Naive thymus-derived CD8-positive, alpha-beta T cell (primary cell): ENCODE data around the gene PFKP. TPM values are rescaled to one million over a fixed set of nuclear protein-coding genes. Genes with fewer than 3 reads are reported as not detected.

Experiments used
- ATAC-seq, 2 donors: fragments of 150-1000 bp; cut with Tn5 transposase in 1 of 2; sonication (Bioruptor Pico), chemical (Tn5 transposase) in 1 of 2; 1 replicate in 1 of 2; 2 replicates in 1 of 2; pipeline ENCODE4 v1.10.0; 2021; ENCODE audit warnings: mild to moderate bottlenecking in 2 of 2, moderate library complexity in 2 of 2
- POLR2A ChIA-PET: fragments of 350-600 bp; sonication (Branson Sonifier 250); formaldehyde crosslinking; loops from one replicate; lab custom pipeline; 2021; ENCODE audit warnings: antibody characterized with exemption; lab: Charles Lee
- DNase-seq, 10 donors: peaks; one replicate each; pipeline versions ENCODE4 v3.0.0 to v3.0.0-alpha.2; 2020 to 2022
- H3K27ac Mint-ChIP-seq, 10 donors: one replicate each; pipeline ENCODE4 v1.8.0; 2020 to 2022; ENCODE audit warnings: mild to moderate bottlenecking in 10 of 10, mixed read lengths in 10 of 10, moderate library complexity in 4 of 10, inconsistent platforms in 1 of 10
- H3K27me3 Mint-ChIP-seq, 5 donors: one replicate each; pipeline ENCODE4 v1.8.0; 2021 to 2022; ENCODE audit warnings: mixed read lengths in 5 of 5
- H3K36me3 Mint-ChIP-seq, 3 donors: one replicate each; pipeline ENCODE4 v1.8.0; 2020 to 2022; ENCODE audit warnings: mixed read lengths in 3 of 3, mild to moderate bottlenecking in 2 of 3, inconsistent platforms in 1 of 3
- H3K4me1 Mint-ChIP-seq, 4 donors: one replicate each; pipeline ENCODE4 v1.8.0; 2021 to 2022; ENCODE audit warnings: mixed read lengths in 4 of 4
- H3K4me3 Mint-ChIP-seq, 10 donors: one replicate each; pipeline ENCODE4 v1.8.0; 2020 to 2022; ENCODE audit warnings: mild to moderate bottlenecking in 10 of 10, mixed read lengths in 10 of 10, moderate library complexity in 6 of 10, inconsistent platforms in 1 of 10
- H3K9me3 Mint-ChIP-seq, 9 donors: one replicate each; pipeline ENCODE4 v1.8.0; 2020 to 2022; ENCODE audit warnings: mixed read lengths in 9 of 9, mild to moderate bottlenecking in 3 of 9, inconsistent platforms in 1 of 9, moderate library complexity in 1 of 9
- polyA plus RNA-seq, 3 donors: library from polyadenylated mRNA; unstranded; fragments of 300-500 nt; fragmentation: Illumina TruSeq; gene quantifications; one replicate each; pipeline ENCODE4 v1.2.3, GENCODE V29; 2021
- total RNA-seq, 8 experiments: library from RNA in 2 of 8; stranded (reverse) in 2 of 8; gene quantifications; one replicate each; pipeline ENCODE4 v1.2.3 and lab custom pipeline; 2021 to 2026

Gene PFKP
- total RNA-seq: 10 to 100 TPM; 62.3 to 69.5 TPM
- 10 to 100 TPM; 26.4 to 41.2 (median 35.7) TPM for polyA plus RNA-seq
- 44.7 to 405 (median 91.5) reads per million in 6 experiments for total RNA-seq (lab: John Stamatoyannopoulos, UW)

GRCh38 chr10:3067118-3067858 lies at the start of gene PFKP:
Gene PFKP, plus strand, starts transcription at chr10:3067548. Its CDS starts 48 bp downstream, at chr10:3067596.
- DNase-seq (peak in 9 of 10 donors; percentile 28 to 70 (median 52)), ATAC-seq (peak; percentile 58 to 67)
- peaks cover 0 to 5% (median 0%) of the 10 kb centered on the region in 3 donors for H3K36me3 Mint-ChIP-seq
- no peaks in the 10 kb centered on the region for H3K27me3 Mint-ChIP-seq
- peaks cover 9 to 46% (median 29%) of the 10 kb centered on the region in 4 donors for H3K4me1 Mint-ChIP-seq
- H3K27ac Mint-ChIP-seq: peak within 1 kb of the TSS; percentile 16 to 91 (median 82)
- POLR2A ChIA-PET: no interaction called here
- peak within 1 kb of the TSS; percentile 83 to 96 (median 90) for H3K4me3 Mint-ChIP-seq
- H3K9me3 Mint-ChIP-seq: no peaks in the 10 kb centered on the region

GRCh38 chr10:3018247-3018646 lies 49.1 kb upstream of the PFKP start:
- Mint-ChIP-seq H3K4me1 (peaks cover 0 to 3% (median 0%) of the 10 kb centered on the region in 4 donors), H3K9me3 (peaks cover 0 to 7% (median 0%) of the 10 kb centered on the region in 9 donors), H3K4me3 (no peak overlapping the region), H3K27me3 (peaks cover 12 to 34% (median 18%) of the 10 kb centered on the region in 5 donors), H3K36me3 (peaks cover 0 to 3% (median under 1%) of the 10 kb centered on the region in 3 donors), H3K27ac (no peak overlapping the region)
- POLR2A ChIA-PET: no interaction called here
- ATAC-seq: no peak
- no peak for DNase-seq

GRCh38 chr10:3020311-3020710 lies 47.0 kb upstream of the PFKP start:
- Mint-ChIP-seq H3K27ac (peak overlapping the region in 1 of 10 donors; percentile 37), H3K4me1 (peaks cover 0 to 2% (median 0%) of the 10 kb centered on the region in 4 donors), H3K9me3 (peaks cover 0 to 9% (median 0%) of the 10 kb centered on the region in 9 donors), H3K4me3 (no peak overlapping the region), H3K27me3 (peaks cover 11 to 30% (median 14%) of the 10 kb centered on the region in 5 donors), H3K36me3 (no peaks in the 10 kb centered on the region)
- ATAC-seq (no peak), DNase-seq (no peak)
- POLR2A ChIA-PET: no interaction called here

GRCh38 chr10:3020881-3021280 lies 46.5 kb upstream of the PFKP start:
- ATAC-seq (no peak), DNase-seq (no peak)
- peaks cover 0 to 9% (median 0%) of the 10 kb centered on the region in 9 donors for H3K9me3 Mint-ChIP-seq
- peaks cover 0 to 1% (median 0%) of the 10 kb centered on the region in 4 donors for H3K4me1 Mint-ChIP-seq
- POLR2A ChIA-PET: no interaction called here
- H3K27ac Mint-ChIP-seq: no peak overlapping the region
- peaks cover 12 to 30% (median 14%) of the 10 kb centered on the region in 5 donors for H3K27me3 Mint-ChIP-seq
- no peak overlapping the region for H3K4me3 Mint-ChIP-seq
- no peaks in the 10 kb centered on the region for H3K36me3 Mint-ChIP-seq

- POLR2A ChIA-PET: no interaction called here
- no peak for ATAC-seq
- peaks cover 13 to 35% (median 19%) of the 10 kb centered on the region in 5 donors for H3K27me3 Mint-ChIP-seq
These were observed 45.3 kb upstream of the PFKP start for GRCh38 chr10:3022027-3022426.

GRCh38 chr10:3023892-3024291 lies 43.5 kb upstream of the PFKP start:
- POLR2A ChIA-PET: no interaction called here
- DNase-seq (no peak), ATAC-seq (no peak)
- Mint-ChIP-seq H3K27me3 (peaks cover 19 to 48% (median 28%) of the 10 kb centered on the region in 5 donors), H3K27ac (no peak overlapping the region), H3K36me3 (no peaks in the 10 kb centered on the region), H3K4me3 (no peak overlapping the region), H3K9me3 (peaks cover 0 to 9% (median 0%) of the 10 kb centered on the region in 9 donors), H3K4me1 (peaks cover 0 to 1% (median 0%) of the 10 kb centered on the region in 4 donors)

More at GRCh38 chr10:3022027-3022426, 45.3 kb upstream of the PFKP start:
- no peak for DNase-seq
- Mint-ChIP-seq H3K27ac (no peak overlapping the region), H3K36me3 (no peaks in the 10 kb centered on the region), H3K9me3 (peaks cover 0 to 9% (median 0%) of the 10 kb centered on the region in 9 donors), H3K4me3 (no peak overlapping the region), H3K4me1 (peaks cover 0 to 1% (median 0%) of the 10 kb centered on the region in 4 donors)

- Mint-ChIP-seq H3K4me3 (no peak overlapping the region), H3K9me3 (peaks cover 0 to 9% (median 0%) of the 10 kb centered on the region in 9 donors), H3K27me3 (peaks cover 19 to 61% (median 28%) of the 10 kb centered on the region in 5 donors), H3K36me3 (no peaks in the 10 kb centered on the region), H3K4me1 (peaks cover 0 to 1% (median 0%) of the 10 kb centered on the region in 4 donors), H3K27ac (no peak overlapping the region)
- no peak for ATAC-seq
- no peak for DNase-seq
- POLR2A ChIA-PET: no interaction called here
These were observed 42.2 kb upstream of the PFKP start for GRCh38 chr10:3025026-3025683.

- ATAC-seq (no peak), DNase-seq (no peak)
- H3K9me3 Mint-ChIP-seq: peaks cover 0 to 9% (median 0%) of the 10 kb centered on the region in 9 donors
- H3K4me3 Mint-ChIP-seq: no peak overlapping the region
- no peaks in the 10 kb centered on the region for H3K4me1 Mint-ChIP-seq
- peaks cover 21 to 52% (median 33%) of the 10 kb centered on the region in 5 donors for H3K27me3 Mint-ChIP-seq
- POLR2A ChIA-PET: no interaction called here
- no peak overlapping the region for H3K27ac Mint-ChIP-seq
- H3K36me3 Mint-ChIP-seq: no peaks in the 10 kb centered on the region
These were observed 39.5 kb upstream of the PFKP start for GRCh38 chr10:3027866-3028265.

GRCh38 chr10:3028441-3028840 lies 38.9 kb upstream of the PFKP start:
- POLR2A ChIA-PET: no interaction called here
- Mint-ChIP-seq H3K27me3 (peaks cover 18 to 47% (median 29%) of the 10 kb centered on the region in 5 donors), H3K4me1 (no peaks in the 10 kb centered on the region), H3K36me3 (no peaks in the 10 kb centered on the region), H3K27ac (no peak overlapping the region), H3K9me3 (peaks cover 0 to 3% (median 0%) of the 10 kb centered on the region in 9 donors), H3K4me3 (no peak overlapping the region)
- ATAC-seq (no peak), DNase-seq (no peak)

- POLR2A ChIA-PET: no interaction called here
- Mint-ChIP-seq H3K4me1 (peaks cover 0 to 11% (median 0%) of the 10 kb centered on the region in 4 donors), H3K36me3 (no peaks in the 10 kb centered on the region), H3K9me3 (peaks cover 0 to 3% (median 0%) of the 10 kb centered on the region in 9 donors), H3K4me3 (no peak overlapping the region), H3K27ac (no peak overlapping the region), H3K27me3 (peaks cover 15 to 56% (median 30%) of the 10 kb centered on the region in 5 donors)
- DNase-seq: no peak
- no peak for ATAC-seq
These were observed 36.6 kb upstream of the PFKP start for GRCh38 chr10:3030765-3031164.

- Mint-ChIP-seq H3K4me1 (peaks cover 0 to 18% (median 0%) of the 10 kb centered on the region in 4 donors), H3K9me3 (peaks cover 0 to 3% (median 0%) of the 10 kb centered on the region in 9 donors), H3K4me3 (no peak overlapping the region), H3K36me3 (no peaks in the 10 kb centered on the region), H3K27ac (no peak overlapping the region), H3K27me3 (peaks cover 20 to 64% (median 34%) of the 10 kb centered on the region in 5 donors)
- DNase-seq: no peak
- no peak for ATAC-seq
- POLR2A ChIA-PET: no interaction called here
These were observed 35.9 kb upstream of the PFKP start for GRCh38 chr10:3031490-3031889.

- ATAC-seq (no peak), DNase-seq (no peak)
- Mint-ChIP-seq H3K27me3 (peaks cover 18 to 60% (median 37%) of the 10 kb centered on the region in 5 donors), H3K9me3 (peaks cover 0 to 7% (median 4%) of the 10 kb centered on the region in 9 donors), H3K27ac (no peak overlapping the region), H3K36me3 (peaks cover 0 to 3% (median 0%) of the 10 kb centered on the region in 3 donors), H3K4me3 (no peak overlapping the region), H3K4me1 (peaks cover 0 to 21% (median under 1%) of the 10 kb centered on the region in 4 donors)
- POLR2A ChIA-PET: no interaction called here
These were observed 33.4 kb upstream of the PFKP start for GRCh38 chr10:3033925-3034324.
